Measurements from ENCODE around the gene CSF1.
A peak's percentile ranks its signal among the peaks of the same experiment; 100 is the strongest.
"Not testable (repeated sequence)": the region's sequence is repeated elsewhere in the genome, so short reads cannot be mapped to it uniquely, and the experiment has no call there.

The CSF1 gene, protein sequence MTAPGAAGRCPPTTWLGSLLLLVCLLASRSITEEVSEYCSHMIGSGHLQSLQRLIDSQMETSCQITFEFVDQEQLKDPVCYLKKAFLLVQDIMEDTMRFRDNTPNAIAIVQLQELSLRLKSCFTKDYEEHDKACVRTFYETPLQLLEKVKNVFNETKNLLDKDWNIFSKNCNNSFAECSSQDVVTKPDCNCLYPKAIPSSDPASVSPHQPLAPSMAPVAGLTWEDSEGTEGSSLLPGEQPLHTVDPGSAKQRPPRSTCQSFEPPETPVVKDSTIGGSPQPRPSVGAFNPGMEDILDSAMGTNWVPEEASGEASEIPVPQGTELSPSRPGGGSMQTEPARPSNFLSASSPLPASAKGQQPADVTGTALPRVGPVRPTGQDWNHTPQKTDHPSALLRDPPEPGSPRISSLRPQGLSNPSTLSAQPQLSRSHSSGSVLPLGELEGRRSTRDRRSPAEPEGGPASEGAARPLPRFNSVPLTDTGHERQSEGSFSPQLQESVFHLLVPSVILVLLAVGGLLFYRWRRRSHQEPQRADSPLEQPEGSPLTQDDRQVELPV

DNA sequence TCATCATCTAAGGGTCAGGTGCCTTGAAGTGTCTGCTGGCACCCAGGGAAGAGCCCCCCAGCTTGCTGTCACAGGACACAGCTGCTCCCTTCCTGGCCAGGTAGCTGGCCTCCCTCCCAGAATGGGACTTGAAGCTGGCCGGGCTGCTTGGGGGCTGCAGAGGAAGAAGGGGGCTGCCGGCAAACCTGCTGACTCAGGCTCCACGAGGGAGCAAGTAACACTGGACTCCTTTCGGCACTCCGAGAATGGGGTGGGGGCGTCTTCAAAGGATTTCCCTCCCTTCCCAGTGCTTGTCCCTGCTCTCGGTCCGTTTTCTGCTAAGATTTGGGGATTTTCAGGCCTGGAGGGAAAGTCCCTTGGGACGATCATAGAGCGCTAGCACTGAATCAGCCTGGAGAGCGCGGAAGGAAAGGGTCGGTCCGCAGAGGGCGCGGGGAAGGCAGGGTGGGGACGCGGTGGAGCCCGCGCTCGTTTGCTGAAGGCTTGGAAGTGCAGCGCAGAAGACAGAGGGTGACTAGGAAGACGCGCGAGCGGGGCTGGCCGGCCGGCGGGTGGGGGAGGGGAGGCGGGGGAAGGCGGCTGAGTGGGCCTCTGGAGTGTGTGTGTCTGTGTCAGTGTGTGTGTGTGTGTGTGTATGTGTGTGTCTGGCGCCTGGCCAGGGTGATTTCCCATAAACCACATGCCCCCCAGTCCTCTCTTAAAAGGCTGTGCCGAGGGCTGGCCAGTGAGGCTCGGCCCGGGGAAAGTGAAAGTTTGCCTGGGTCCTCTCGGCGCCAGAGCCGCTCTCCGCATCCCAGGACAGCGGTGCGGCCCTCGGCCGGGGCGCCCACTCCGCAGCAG is at the start of gene CSF1:
CSF1 (plus strand) TSS at position 727 of the 840 bp plus-strand sequence. CDS start 175 bp downstream, outside the sequence.
- peak; percentile 87 for DNase-seq (ENCODE audit: low spot score)

DNA sequence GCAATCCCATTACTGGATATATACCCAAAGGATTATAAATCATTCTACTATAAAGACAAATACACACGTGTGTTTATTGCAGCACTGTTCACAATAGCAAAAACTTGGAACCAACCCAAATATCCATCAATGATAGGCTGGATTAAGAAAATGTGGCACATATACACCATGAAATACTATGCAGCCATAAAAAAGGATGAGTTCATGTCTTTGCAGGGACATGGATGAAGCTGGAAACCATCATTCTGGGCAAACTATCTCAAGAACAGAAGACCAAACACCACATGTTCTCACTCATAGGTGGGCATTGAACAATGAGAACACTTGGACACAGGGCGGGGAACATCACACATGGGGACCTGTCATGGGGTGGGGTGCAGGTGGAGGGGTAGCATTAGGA is 49.0 kb upstream of the CSF1 start:
- DNase-seq (ENCODE audit: low spot score) = not testable (repeated sequence)

DNA sequence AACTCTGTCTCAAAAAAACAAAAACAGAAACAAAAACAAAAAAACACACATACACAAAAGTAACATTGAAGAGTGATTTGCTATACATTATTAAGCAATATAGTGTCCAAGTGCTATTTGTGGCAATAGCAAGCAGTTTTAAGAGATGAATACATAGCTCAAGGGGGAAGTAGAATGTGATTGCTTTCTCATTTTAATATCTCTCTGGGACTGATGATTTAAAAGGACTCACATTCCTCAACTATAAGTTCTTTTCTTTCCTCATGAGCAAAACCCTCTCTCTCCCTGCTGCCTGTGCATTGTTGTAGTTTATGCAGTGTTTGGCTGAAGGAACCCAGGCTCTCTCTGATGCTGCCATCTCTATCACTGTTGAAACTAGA is 47.0 kb upstream of the CSF1 start:
- no peak for DNase-seq (ENCODE audit: low spot score)

DNA sequence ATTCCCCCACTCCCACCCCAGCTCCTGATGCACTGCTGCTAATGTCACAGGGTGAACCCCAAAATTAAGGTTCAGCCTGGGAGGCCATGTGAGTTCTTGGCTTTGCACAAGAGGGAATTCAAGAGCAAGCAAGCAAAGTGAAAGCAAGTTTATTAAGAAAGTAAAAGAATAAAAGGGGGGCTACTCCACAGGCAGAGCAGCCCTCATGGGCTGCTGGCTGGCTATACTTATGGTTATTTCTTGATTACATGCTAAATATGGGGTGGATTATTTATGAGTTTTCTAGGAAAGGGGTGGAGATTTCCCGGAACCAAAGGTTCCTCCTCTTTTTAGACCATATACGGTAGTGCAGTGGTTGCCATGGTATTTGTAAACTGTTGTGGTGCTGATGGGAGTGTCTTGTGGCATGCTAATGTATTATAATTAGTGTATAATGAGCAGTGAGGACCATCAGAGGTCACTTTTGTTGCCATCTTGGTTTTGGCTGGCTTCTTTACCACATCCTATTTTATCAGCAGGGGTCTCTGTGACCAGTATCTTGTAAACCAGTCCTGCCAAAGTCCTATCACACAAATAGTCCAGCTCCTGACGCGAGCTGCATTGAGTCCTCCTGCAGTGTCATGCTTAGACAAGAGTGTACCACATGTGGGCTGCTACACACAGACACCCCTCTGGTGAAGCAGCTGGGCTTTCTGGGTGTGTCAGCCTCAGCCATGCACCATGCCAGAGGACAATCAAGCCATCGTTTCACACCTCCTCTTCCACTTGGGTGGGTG is 46.4 kb upstream of the CSF1 start:
- no peak for DNase-seq (ENCODE audit: low spot score)

DNA sequence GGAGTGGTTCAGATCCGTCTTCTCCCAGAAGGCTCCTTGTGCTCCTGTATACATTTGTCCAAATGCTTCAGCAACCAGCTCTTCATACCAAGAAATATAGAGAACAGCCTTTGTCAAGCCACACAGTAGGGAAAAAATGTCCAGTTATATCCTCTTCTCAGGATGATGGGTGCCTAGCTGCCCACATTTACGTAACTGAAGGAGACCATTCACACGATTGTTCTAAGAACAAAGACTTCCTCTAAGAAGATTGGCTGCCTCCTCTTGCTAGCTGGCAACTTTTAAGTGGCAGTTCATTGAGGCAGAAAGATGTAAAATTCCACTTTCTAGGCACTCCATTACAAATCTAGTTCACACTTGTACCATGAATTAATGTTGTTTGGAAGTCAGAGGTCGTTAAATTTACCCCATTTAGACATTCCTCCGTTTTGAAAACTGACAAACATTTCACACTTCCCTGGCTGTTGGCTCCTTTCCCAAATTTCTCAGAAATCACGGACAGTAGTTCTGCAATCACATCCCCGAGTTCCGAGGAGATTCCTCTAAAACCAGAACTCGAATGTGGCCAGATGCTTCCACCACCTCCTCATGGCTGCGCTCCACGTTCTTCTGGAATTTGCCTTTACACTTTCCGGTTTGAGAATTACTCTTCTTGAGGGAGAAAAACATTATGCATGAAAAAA is 45.6 kb upstream of the CSF1 start:
- DNase-seq (ENCODE audit: low spot score) = peak; percentile 46

DNA sequence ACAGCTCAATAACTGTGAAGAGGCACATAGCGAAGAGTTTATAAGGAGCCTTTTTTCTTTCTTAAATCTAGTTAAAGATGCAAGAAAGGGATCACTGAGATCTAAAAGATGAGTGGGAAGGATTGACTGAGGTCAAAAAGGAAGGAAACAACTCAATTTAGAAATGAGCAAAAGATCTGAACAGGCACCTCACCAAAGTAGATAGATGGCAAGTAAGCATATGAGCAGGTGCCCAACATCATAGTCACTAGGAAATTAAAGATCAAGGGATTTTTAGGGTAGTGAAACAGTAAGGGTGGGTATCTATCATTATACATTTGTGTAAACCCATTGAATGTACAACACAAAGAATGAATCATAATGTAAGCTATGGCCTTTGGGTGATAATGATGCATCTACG is 44.6 kb upstream of the CSF1 start:
- DNase-seq (ENCODE audit: low spot score) = no peak

DNA sequence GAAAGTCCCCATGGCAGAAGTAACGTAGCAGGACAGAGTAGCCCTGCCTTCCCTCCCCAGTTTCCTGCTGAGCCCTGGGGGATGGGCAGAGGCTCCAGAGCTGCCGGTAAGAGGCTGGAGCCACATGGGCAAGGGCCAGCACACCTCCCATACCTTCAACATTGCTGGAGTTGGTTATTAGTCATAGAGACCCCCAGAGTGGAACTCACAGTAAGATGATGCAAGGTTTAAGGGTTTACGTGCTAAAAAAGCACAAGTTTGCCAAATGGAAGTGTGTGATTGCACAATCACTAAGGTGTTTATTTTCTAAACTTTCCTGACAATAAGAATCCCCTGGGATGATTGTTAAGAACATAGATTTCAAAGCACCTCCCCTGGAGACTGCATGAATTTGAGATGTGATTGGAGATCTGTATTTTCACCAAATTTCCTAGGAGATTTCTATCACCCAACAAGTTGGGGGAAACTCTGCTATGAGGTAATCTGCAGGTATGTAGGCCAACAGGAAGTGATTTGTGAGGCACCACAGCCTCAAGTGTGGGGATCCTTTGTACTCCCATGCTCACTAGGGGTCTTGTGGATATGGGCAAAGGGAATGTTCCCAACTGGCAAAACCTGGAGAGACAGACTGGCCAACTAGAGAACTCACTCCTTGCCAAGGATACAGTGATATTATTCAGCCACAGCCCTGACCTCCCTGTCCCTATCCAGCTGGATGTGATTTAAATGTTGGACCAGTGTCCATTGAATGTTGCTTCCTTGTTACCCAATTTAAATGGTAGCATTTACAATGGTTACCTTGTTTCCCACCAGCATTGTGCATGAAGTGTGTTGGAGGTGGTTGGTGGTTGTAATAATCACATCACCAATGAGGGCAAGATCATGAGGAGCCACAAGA is 37.1 kb upstream of the CSF1 start:
- DNase-seq (ENCODE audit: low spot score) = peak; percentile 50

DNA sequence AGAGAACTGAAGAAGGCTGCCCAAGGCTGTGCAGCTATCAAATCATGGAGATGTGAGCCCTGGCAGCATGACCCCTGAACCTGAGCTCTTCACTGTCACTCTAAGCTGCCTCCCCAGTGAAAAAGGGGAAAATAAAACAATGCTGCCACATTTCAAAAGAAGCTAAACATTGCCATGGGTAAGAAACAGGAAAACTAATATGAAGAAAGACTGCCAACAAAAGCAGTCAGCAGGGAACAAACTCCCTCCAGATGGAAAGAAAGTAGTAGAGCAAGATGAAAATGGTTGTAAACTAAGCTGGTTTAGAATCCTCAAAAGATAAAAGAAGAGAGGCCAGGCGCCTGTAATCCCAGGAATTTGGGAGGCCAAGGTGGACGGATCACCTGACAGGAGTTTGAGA is 36.2 kb upstream of the CSF1 start:
- DNase-seq (ENCODE audit: low spot score) = no peak

DNA sequence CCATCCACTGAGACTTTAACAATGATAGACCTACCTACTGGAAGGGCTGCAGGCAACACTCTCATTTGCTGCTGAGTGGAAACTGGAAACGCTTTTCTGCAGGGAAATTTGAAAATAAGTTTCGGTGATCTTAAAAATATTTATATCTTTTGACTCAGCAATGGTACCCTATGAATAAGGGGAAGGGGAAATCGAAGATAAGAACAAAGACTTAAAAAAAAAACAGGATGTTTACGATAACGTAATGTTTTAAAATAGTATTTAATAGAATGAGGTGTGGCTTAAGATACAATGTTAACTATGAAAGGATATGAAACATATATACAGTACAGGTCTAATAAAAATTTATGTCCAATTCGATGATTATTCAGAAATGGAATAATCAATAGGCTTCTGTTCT is 34.8 kb upstream of the CSF1 start:
- no peak for DNase-seq (ENCODE audit: low spot score)

DNA sequence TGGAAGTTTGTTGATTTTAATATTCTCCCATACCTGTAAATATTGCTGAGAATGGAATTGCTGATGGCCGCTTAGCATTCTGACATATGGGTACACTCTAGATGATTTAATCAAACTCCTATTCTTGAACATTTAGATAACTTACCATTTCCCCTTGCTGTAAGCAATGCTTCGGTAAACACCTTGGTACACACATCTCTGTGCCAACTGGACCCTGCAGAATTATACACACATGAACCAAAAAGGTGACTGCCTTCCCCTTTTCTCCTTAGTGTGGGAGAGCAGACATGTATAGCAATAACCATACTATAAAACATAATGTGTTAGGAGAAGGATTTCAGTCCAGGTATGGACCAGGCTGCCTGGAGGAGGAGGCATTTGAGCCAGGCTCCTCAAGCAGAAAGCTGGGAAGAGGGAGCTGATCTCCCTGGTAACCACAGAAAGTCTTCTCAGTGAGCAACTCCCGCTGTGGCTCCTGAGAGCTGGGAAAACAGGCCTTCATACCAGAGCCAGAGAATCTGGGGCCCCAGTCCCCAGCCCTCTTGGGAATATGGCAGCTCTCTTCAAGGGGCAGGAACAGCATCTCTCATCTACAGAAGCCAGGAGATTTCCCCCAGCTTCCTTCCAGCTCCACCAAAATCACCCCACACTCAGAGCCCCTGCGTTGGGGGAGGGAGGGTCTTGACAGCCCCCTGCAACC is 33.9 kb upstream of the CSF1 start:
- DNase-seq (ENCODE audit: low spot score) = peak; percentile 54

DNA sequence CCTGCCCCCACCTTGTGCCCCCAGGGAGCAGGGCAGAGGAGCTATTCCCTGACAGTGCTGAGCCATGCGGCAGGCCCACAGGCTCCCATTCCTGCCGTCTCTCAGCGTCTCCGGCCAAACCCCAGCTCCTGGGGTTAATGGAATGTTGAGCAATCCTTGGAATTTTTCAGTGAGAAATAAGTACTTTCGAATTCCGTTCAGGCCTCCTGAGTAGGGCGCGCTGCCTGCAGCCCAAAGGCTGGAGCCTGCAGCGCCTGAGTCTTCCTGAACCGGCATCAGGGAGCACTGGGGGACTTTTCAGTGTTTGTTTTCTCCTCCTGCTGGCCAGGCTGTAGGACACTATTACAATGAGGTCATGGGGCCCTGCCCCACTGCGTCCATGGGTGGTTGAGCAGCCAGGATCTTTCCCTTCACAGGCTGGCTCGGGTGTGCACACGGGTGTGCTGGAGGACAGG is 33.3 kb upstream of the CSF1 start:
- peak; percentile 98 for DNase-seq (ENCODE audit: low spot score)

DNA sequence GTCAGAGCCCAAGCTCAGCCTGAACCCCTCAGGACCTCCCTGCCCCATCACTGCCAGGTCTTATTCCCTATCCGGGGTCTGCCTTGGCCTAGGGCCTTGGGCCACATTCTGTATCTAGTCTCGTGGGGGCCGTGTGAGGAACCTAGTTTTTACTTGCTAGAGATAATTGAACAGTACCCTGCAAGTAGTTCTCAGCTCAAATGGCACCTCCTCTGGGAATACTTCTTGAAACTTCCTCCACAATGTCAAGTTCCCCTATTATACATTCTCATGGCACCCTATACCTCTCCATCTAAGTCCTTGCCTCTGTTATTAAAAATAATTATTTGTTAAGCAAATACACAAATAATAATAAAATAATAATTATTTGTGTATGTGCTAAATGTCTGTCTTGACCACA is 32.9 kb upstream of the CSF1 start:
- DNase-seq (ENCODE audit: low spot score) = no peak

DNA sequence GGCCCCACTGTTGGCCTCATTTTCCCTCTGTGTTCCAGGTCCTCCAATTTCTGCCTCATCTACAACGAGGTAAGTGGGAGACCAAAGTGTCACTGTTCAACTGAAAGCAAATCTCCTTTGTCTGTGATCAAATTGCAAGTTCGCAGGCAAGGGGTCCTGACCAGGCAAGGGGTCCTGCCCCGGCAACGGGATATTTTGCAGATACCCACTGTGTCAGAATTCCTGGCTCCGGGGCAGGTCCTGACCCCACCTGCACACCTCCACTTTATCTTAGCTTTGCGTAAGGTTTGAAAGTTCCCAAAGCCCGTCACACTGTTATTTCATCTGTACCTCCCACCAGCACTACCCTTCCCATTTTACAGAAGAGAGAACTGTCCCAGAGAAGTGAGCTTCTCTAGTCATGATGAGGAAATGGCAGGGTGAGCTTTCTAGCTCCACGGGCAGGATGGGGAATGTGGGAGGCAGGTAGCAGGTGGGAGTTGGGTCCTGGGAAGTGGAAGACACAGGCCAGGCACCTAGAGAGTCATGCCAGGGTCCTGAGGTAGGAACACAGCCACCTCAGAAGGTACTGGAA is 32.0 kb upstream of the CSF1 start:
- DNase-seq (ENCODE audit: low spot score) = no peak

DNA sequence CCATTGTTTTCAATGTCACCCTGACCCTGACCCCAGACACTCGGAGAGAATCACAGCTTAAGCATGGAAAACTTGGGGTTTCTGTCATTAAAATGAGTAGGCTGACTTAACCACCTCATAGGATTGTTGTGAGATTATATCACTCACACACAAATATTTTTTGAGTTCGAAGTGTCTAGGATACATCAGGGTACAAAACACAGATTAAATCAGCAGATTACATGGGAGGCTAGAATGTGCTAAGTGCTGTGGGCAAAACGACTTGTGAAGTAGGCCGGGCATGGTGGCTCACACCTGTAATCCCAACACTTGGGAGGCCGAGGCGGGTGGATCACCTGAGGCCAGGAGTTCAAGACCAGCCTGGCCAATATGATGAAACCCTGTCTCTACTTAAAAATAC is 31.3 kb upstream of the CSF1 start:
- DNase-seq (ENCODE audit: low spot score) = not testable (repeated sequence)

DNA sequence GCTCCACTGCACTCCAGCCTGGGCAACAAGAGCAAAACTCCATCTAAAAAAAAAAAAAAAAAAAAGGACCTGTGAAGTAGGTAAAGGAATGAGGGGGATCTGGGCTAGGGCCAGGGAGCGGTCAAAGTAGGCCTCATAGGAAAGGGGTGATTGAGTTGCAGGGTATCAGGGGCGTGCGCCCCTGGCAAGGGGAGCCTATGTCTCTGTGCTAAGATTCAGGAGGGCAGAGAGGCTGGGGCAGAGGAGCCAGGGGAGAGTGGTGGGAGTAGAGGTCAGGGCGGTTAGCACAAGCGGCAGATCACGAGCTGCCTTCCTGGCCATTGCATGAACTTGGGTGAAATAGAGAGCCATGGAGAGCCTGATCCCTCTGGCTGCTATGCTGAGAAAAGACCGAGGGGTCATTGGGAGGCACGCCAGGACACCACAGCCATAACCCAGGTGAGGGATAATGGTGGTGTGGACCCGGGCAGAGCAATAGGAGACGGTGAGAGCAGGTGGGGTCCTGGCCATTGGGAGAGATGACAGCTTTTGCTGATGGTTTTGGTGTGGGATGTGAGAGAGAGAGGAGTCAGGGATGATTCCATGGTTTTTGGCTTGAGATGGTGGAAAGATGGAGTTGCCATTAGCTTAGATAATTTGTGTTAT is 30.6 kb upstream of the CSF1 start:
- no peak for DNase-seq (ENCODE audit: low spot score)

DNA sequence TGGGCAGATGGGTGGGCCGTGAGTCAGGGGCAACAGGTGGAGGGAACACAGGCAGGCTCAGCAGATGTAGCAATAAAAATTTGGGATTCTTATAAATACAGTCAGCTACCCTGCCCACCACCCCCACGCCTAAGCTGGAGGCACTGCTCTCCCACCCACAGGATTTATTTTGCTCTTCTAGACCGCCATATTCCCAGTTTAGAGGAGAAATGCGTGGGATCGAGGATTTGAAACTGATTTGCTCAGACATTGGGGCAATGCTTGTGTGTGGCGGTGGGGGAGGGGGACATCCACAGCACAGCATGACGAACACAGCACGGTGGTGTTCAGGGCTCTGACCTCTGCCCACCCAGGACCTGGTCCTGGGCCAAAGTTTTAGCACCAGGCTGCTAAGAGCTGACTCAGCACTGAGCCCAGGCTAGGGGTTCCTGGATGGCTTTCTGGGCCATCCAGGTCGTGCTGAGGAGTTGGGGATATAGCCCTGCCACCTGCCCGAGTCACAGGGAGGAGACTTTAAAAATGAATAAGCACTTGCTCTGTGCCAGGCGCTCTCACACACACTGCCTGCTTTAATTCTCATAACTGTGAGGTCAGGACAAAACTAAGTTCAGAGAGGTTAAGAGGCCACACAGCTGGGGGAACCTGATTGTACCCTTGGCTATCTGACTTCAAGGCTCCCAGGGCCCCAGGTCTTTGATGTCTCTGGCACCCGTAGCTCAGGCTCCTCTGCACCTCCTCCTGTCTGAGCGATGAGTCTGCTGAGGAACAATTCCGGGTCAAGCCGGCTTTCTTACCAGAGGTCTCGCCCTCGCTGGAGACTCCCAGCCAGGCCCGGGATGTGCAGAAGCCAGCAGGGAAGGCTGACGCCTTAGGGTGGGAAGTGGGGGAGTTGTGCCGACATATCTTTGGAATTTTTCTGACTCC is 29.4 kb upstream of the CSF1 start:
- peak; percentile 31 for DNase-seq (ENCODE audit: low spot score)

DNA sequence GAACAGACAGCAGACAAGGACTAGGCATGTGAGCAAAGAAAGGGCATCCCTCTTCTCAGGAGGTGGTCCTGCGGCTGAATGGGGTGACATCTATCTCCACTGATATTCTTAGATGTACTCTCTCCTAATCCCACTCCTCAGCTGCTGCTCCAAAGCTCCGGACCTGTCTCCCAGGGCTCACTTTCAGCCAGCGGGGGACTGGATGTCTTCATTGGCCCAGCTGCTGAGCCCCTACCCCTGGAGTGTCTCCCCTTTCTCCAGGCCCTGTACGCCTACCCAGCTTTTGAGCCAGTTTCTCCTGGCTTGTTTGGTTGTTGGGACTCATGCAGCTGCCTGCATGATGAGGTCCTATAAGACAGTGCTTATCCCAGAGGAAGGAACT is 28.8 kb upstream of the CSF1 start:
- DNase-seq (ENCODE audit: low spot score) = no peak

All from kidney tubule cell (primary cell).